GM12878 (cell line): Measurements from ENCODE around the gene LIX1. TPM values are rescaled to one million over a fixed set of nuclear protein-coding genes. Genes with fewer than 3 reads are reported as not detected.

Source experiments
- ATAC-seq: fragments of 200-7000 bp; cut with Tn5 transposase; 3 replicates; pipeline ENCODE4 v1.9.1; 2020; ENCODE audit warnings: mild to moderate bottlenecking, moderate library complexity
- BruUV-seq: library from RNA; stranded (reverse); fragments of 400-500 nt; replicated peaks from 2 replicates; lab custom pipeline; 2021; lab: Mats Ljungman, UMichigan
- CTCF ChIA-PET: fragments of 300-600 bp; sonication (Branson Sonifier 250); formaldehyde crosslinking; extraction: SDS; loops from one replicate; lab custom pipeline; 2021; ENCODE audit warnings: inconsistent platforms; lab: Yijun Ruan, JAX
- POLR2A ChIA-PET: fragments of 350-600 bp; formaldehyde crosslinking; extraction: SDS; loops from one replicate; lab custom pipeline; 2021; ENCODE audit warnings: inconsistent platforms; lab: Charles Lee
- RAD21 ChIA-PET: fragments of 300-600 bp; sonication (Branson Sonifier 250); formaldehyde crosslinking; loops from one replicate; lab custom pipeline; 2023; ENCODE audit warnings: antibody characterized with exemption; ENCODE audit not compliant: unreplicated experiment; lab: Charles Lee
- SMC1A ChIA-PET: fragments of 300-600 bp; sonication (Branson Sonifier 250); formaldehyde crosslinking; loops from one replicate; lab custom pipeline; 2023; ENCODE audit not compliant: unreplicated experiment, uncharacterized antibody; lab: Charles Lee
- DNase-seq: peaks from one replicate; pipeline ENCODE4 v3.0.0-alpha.2; 2011; ENCODE audit warnings: low read depth, low spot score
- FAIRE-seq: peaks from 3 replicates; lab custom pipeline; 2011; peaks lifted over from hg19 to GRCh38; lab: Jason Lieb, UNC
- H2AFZ ChIP-seq: 2 replicates; pipeline ENCODE4 v1.6.0; 2011; ENCODE audit warnings: low read depth, low read length, control low read depth; ENCODE audit not compliant: control insufficient read depth
- H3K27ac ChIP-seq: 2 replicates; pipeline ENCODE4 v1.5.1; 2011; ENCODE audit warnings: control low read depth; ENCODE audit not compliant: control insufficient read depth, insufficient read depth
- H3K27me3 ChIP-seq, 2 experiments: replicated peaks in 1 of 2; 2 replicates each; pipeline versions ENCODE4 v1.6.0 to v1.6.1; 2011; ENCODE audit warnings: low read length in 1 of 2; ENCODE audit not compliant: control insufficient read depth in 2 of 2, insufficient read depth in 2 of 2
- H3K36me3 ChIP-seq, 2 experiments: 2 replicates each; pipeline ENCODE4 v1.5.1; 2011; ENCODE audit warnings: low read length in 1 of 2; ENCODE audit not compliant: control insufficient read depth in 2 of 2, insufficient read depth in 2 of 2
- H3K4me1 ChIP-seq: 2 replicates; pipeline ENCODE4 v1.6.1; 2011; ENCODE audit warnings: mild to moderate bottlenecking, low read length, moderate library complexity, mixed read lengths; ENCODE audit not compliant: control insufficient read depth, insufficient read depth
- H3K4me2 ChIP-seq: 2 replicates; pipeline ENCODE4 v1.6.0; 2011; ENCODE audit warnings: control low read depth; ENCODE audit not compliant: control insufficient read depth, insufficient read depth
- H3K4me3 ChIP-seq: fragments of 200-600 bp; sonication (generic); 2 replicates; pipeline ENCODE4 v1.5.1; 2016
- H3K79me2 ChIP-seq: 2 replicates; pipeline ENCODE4 v1.6.0; 2011; ENCODE audit warnings: low read length; ENCODE audit not compliant: control insufficient read depth, insufficient read depth
- H3K9ac ChIP-seq: 2 replicates; pipeline ENCODE4 v1.8.0; 2011; ENCODE audit warnings: low read length, control low read depth, mixed read lengths; ENCODE audit not compliant: control insufficient read depth, insufficient read depth
- H3K9me3 ChIP-seq: replicated peaks from 3 replicates; pipeline ENCODE4 v1.5.1; 2011; ENCODE audit warnings: mild to moderate bottlenecking, low read length; ENCODE audit not compliant: control insufficient read depth, insufficient read depth
- H4K20me1 ChIP-seq: 2 replicates; pipeline ENCODE4 v1.6.0; 2011; ENCODE audit not compliant: control insufficient read depth, insufficient read depth
- CBX3 ChIP-seq: fragments of 200-600 bp; sonication (generic); IDR thresholded peaks from 2 replicates; pipeline ENCODE4 v1.6.1; 2016; ENCODE audit warnings: low read depth, borderline replicate concordance
- GATAD2B ChIP-seq: fragments of 450-650 bp; conservative IDR thresholded peaks from 2 replicates; pipeline ENCODE4 v1.6.1; 2017; ENCODE audit warnings: low read depth, mild to moderate bottlenecking, moderate library complexity
- IKZF1 ChIP-seq: fragments of 450-650 bp; conservative IDR thresholded peaks from 2 replicates; pipeline ENCODE4 v1.6.1; 2017; ENCODE audit warnings: antibody characterized with exemption, mild to moderate bottlenecking
- NR2F1 ChIP-seq: fragments of 450-650 bp; conservative IDR thresholded peaks from 2 replicates; pipeline ENCODE4 v1.6.1; 2017; ENCODE audit warnings: mild to moderate bottlenecking
- RUNX3 ChIP-seq: IDR thresholded peaks from 2 replicates; pipeline ENCODE4 v1.6.1; 2012; ENCODE audit warnings: low read length, inconsistent platforms
- SREBF2 ChIP-seq: IDR thresholded peaks from 2 replicates; pipeline ENCODE4 v1.6.1; 2012; ENCODE audit warnings: mild to moderate bottlenecking, low read length
- TBL1XR1 ChIP-seq: IDR thresholded peaks from 2 replicates; pipeline ENCODE4 v1.6.1; 2012; ENCODE audit warnings: low read depth, low read length, improper control_type of control experiment
- WGBS: methylation state at CpG from one replicate; pipeline ENCODE4 v1.1.6; 2016; ENCODE audit warnings: low lambda C conversion rate; ENCODE audit not compliant: insufficient replicate concordance, insufficient coverage; ENCODE audit errors: missing lambda C conversion rate; 5-methylcytosine and 5-hydroxymethylcytosine counted together
- in situ Hi-C: fragments of 300-500 bp; cut with MboI; formaldehyde crosslinking; loops from 9 replicates; pipeline ENCODE4 v1.14.3; 2018; ENCODE audit warnings: mixed read lengths
- intact Hi-C: fragments of 100-400 bp; cut with micrococcal nuclease; formaldehyde crosslinking; loops from one replicate; pipeline ENCODE4 v1.14.2; 2022; ENCODE audit not compliant: unreplicated experiment
- polyA plus RNA-seq, 11 experiments: library from polyadenylated mRNA; depleted of rRNA in 4 of 11; unstranded in 6 of 11; stranded (reverse) in 5 of 11; fragments of >200 nt; fragmentation: Nextera tagmentation in 4 of 11; fragmentation: Illumina TruSeq in 1 of 11; extraction: Ambion mirVana in 4 of 11; extraction: Trizol in 1 of 11; gene quantifications; 1 replicate in 1 of 11; 2 replicates in 10 of 11; pipeline versions ENCODE4 v1.2.1 to v1.2.3, GENCODE V29; 2011 to 2016; ENCODE audit warnings: inconsistent platforms in 2 of 11, missing spikeins in 2 of 11, low read depth in 1 of 11
- total RNA-seq, 4 experiments: library from RNA; depleted of rRNA in 3 of 4; stranded (reverse); fragments of >200 nt in 3 of 4; fragmentation: Illumina TruSeq in 1 of 4; extraction: Trizol in 1 of 4; gene quantifications; 2 replicates each; pipeline versions ENCODE4 v1.2.1 to v1.2.3, GENCODE V29; 2013 to 2021
- TF ChIP-seq, protein P1 (sequence below): fragments of 150-350 bp; IDR thresholded peaks from 2 replicates; pipeline ENCODE4 v1.6.1; 2016; ENCODE audit warnings: low read depth, low read length
- TF ChIP-seq, protein P2 (sequence below): fragments of 450-650 bp; IDR thresholded peaks from 2 replicates; pipeline ENCODE4 v1.6.1; 2014; ENCODE audit warnings: mild to moderate bottlenecking
- TF ChIP-seq, protein P3 (sequence below): fragments of 450-650 bp; IDR thresholded peaks from 2 replicates; pipeline ENCODE4 v1.6.1; 2017; ENCODE audit warnings: mild to moderate bottlenecking, moderate library complexity
- TF ChIP-seq, protein P4 (sequence below): IDR thresholded peaks from 2 replicates; pipeline ENCODE4 v1.6.1; 2012; ENCODE audit warnings: mild to moderate bottlenecking, low read depth, low read length

LIX1 gene
- total and polyA plus RNA-seq, 10 of the 15 experiments (the other 5 are each of a cell fraction or from before 2014, with no cell fraction given), result 0.02 to 0.07 (median 0.04) TPM; not detected in 5

DNA sequence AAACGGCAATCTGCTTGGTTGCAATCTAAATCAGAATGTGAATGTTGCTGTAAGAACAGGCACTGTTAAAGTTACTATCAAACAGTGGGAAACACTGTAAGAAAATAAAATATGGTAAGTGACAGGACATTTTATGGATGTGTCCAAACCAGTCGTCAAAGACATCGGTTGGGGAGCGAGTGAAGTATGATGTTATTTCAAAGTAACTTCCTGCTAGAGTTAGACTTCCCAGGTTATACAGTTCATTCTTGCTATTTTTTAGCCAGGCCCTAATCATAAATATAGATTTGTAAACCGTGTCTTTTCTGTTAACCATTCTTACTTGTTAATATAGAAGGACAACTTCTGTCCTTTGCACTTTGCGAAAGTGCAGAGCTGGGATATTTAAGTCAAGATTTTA lies 30.2 kb downstream of the LIX1 start:
- in situ Hi-C loops, result no loop called here
- WGBS, result 81% methylated on average over 6 of the region's 6 CpGs
- no peak for ATAC-seq
- TF ChIP-seq SREBF2, result no peak
- TF ChIP-seq, protein P1, sequence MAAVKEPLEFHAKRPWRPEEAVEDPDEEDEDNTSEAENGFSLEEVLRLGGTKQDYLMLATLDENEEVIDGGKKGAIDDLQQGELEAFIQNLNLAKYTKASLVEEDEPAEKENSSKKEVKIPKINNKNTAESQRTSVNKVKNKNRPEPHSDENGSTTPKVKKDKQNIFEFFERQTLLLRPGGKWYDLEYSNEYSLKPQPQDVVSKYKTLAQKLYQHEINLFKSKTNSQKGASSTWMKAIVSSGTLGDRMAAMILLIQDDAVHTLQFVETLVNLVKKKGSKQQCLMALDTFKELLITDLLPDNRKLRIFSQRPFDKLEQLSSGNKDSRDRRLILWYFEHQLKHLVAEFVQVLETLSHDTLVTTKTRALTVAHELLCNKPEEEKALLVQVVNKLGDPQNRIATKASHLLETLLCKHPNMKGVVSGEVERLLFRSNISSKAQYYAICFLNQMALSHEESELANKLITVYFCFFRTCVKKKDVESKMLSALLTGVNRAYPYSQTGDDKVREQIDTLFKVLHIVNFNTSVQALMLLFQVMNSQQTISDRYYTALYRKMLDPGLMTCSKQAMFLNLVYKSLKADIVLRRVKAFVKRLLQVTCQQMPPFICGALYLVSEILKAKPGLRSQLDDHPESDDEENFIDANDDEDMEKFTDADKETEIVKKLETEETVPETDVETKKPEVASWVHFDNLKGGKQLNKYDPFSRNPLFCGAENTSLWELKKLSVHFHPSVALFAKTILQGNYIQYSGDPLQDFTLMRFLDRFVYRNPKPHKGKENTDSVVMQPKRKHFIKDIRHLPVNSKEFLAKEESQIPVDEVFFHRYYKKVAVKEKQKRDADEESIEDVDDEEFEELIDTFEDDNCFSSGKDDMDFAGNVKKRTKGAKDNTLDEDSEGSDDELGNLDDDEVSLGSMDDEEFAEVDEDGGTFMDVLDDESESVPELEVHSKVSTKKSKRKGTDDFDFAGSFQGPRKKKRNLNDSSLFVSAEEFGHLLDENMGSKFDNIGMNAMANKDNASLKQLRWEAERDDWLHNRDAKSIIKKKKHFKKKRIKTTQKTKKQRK, result no peak
- TF ChIP-seq GATAD2B, result no peak
- TF ChIP-seq, protein P2, sequence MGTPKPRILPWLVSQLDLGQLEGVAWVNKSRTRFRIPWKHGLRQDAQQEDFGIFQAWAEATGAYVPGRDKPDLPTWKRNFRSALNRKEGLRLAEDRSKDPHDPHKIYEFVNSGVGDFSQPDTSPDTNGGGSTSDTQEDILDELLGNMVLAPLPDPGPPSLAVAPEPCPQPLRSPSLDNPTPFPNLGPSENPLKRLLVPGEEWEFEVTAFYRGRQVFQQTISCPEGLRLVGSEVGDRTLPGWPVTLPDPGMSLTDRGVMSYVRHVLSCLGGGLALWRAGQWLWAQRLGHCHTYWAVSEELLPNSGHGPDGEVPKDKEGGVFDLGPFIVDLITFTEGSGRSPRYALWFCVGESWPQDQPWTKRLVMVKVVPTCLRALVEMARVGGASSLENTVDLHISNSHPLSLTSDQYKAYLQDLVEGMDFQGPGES, result no peak
- no peak for TF ChIP-seq CBX3
- no peak for TF ChIP-seq IKZF1
- TF ChIP-seq, protein P3, sequence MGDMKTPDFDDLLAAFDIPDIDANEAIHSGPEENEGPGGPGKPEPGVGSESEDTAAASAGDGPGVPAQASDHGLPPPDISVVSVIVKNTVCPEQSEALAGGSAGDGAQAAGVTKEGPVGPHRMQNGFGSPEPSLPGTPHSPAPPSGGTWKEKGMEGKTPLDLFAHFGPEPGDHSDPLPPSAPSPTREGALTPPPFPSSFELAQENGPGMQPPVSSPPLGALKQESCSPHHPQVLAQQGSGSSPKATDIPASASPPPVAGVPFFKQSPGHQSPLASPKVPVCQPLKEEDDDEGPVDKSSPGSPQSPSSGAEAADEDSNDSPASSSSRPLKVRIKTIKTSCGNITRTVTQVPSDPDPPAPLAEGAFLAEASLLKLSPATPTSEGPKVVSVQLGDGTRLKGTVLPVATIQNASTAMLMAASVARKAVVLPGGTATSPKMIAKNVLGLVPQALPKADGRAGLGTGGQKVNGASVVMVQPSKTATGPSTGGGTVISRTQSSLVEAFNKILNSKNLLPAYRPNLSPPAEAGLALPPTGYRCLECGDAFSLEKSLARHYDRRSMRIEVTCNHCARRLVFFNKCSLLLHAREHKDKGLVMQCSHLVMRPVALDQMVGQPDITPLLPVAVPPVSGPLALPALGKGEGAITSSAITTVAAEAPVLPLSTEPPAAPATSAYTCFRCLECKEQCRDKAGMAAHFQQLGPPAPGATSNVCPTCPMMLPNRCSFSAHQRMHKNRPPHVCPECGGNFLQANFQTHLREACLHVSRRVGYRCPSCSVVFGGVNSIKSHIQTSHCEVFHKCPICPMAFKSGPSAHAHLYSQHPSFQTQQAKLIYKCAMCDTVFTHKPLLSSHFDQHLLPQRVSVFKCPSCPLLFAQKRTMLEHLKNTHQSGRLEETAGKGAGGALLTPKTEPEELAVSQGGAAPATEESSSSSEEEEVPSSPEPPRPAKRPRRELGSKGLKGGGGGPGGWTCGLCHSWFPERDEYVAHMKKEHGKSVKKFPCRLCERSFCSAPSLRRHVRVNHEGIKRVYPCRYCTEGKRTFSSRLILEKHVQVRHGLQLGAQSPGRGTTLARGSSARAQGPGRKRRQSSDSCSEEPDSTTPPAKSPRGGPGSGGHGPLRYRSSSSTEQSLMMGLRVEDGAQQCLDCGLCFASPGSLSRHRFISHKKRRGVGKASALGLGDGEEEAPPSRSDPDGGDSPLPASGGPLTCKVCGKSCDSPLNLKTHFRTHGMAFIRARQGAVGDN, result no peak
- TF ChIP-seq NR2F1, result no peak
- no peak for TF ChIP-seq RUNX3
- TF ChIP-seq TBL1XR1, result no peak
- TF ChIP-seq, protein P4, sequence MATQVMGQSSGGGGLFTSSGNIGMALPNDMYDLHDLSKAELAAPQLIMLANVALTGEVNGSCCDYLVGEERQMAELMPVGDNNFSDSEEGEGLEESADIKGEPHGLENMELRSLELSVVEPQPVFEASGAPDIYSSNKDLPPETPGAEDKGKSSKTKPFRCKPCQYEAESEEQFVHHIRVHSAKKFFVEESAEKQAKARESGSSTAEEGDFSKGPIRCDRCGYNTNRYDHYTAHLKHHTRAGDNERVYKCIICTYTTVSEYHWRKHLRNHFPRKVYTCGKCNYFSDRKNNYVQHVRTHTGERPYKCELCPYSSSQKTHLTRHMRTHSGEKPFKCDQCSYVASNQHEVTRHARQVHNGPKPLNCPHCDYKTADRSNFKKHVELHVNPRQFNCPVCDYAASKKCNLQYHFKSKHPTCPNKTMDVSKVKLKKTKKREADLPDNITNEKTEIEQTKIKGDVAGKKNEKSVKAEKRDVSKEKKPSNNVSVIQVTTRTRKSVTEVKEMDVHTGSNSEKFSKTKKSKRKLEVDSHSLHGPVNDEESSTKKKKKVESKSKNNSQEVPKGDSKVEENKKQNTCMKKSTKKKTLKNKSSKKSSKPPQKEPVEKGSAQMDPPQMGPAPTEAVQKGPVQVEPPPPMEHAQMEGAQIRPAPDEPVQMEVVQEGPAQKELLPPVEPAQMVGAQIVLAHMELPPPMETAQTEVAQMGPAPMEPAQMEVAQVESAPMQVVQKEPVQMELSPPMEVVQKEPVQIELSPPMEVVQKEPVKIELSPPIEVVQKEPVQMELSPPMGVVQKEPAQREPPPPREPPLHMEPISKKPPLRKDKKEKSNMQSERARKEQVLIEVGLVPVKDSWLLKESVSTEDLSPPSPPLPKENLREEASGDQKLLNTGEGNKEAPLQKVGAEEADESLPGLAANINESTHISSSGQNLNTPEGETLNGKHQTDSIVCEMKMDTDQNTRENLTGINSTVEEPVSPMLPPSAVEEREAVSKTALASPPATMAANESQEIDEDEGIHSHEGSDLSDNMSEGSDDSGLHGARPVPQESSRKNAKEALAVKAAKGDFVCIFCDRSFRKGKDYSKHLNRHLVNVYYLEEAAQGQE, result no peak

More for the DNA sequence above, 30.2 kb downstream of the LIX1 start:
- no peak overlapping the region for H3K4me3 ChIP-seq
- H3K36me3 ChIP-seq, result no peaks in the 10 kb centered on the region
- POLR2A ChIA-PET, result no interaction called here
- SMC1A ChIA-PET, result no interaction called here
- FAIRE-seq (peak; percentile 23), DNase-seq (no peak)
- no peak overlapping the region for H3K9ac ChIP-seq
- intact Hi-C loops, result no loop called here
- H4K20me1 ChIP-seq, result no peaks in the 10 kb centered on the region
- H3K4me2 ChIP-seq, result no peak overlapping the region
- RAD21 ChIA-PET, result interaction anchor here (1.6 kb wide), 1 partner anchor 243 kb away, joined by 6 read pairs; no protein-coding TSS in a partner anchor
- no peak overlapping the region for H3K27ac ChIP-seq
- CTCF ChIA-PET, result interaction anchor here (1.0 kb wide), 1 partner anchor 30 kb away, joined by 3 read pairs; the partner anchor contains the start of gene LIX1
- BruUV-seq, result no TSS peak
- no peaks in the 10 kb centered on the region for H3K4me1 ChIP-seq
- no peaks in the 10 kb centered on the region for H3K27me3 ChIP-seq
- no peaks in the 10 kb centered on the region for H3K9me3 ChIP-seq
- H2AFZ ChIP-seq, result no peak overlapping the region
- no peaks in the 10 kb centered on the region for H3K79me2 ChIP-seq
